Ovary (tissue), 9 donors: Measurements from ENCODE around the gene SCD. TPM values are rescaled to one million over a fixed set of nuclear protein-coding genes. Genes with fewer than 3 reads are reported as not detected.

Experiments
- DNase-seq, 5 donors: peaks; one replicate each; pipeline ENCODE4 v3.0.0-alpha.2; 2019 to 2020
- H3K27ac ChIP-seq, 2 donors: fragments of 200-600 bp; one replicate each; pipeline versions ENCODE4 v1.5.1 to v1.8.0; 2019 to 2022
- H3K27me3 ChIP-seq: fragments of 200-600 bp; one replicate; pipeline ENCODE4 v1.8.0; 2022
- H3K36me3 ChIP-seq: fragments of 200-600 bp; sonication (generic); one replicate; pipeline ENCODE4 v1.5.1; 2019
- H3K4me1 ChIP-seq: one replicate; pipeline ENCODE4 v1.8.1; 2013; ENCODE audit warnings: mild to moderate bottlenecking, moderate library complexity; ENCODE audit not compliant: insufficient read depth
- H3K4me3 ChIP-seq: fragments of 200-600 bp; sonication (generic); one replicate; pipeline ENCODE4 v1.5.1; 2017
- H3K9me3 ChIP-seq, 2 donors: fragments of 200-600 bp in 1 of 2; sonication (generic) in 1 of 2; one replicate each; pipeline versions ENCODE4 v1.5.1 to v1.8.1; 2013 to 2019; ENCODE audit warnings: mild to moderate bottlenecking in 1 of 2, moderate library complexity in 1 of 2
- CTCF ChIP-seq, 3 donors: fragments of 450-650 bp in 2 of 3; fragments of 200-600 bp in 1 of 3; IDR thresholded peaks; one replicate each; pipeline versions ENCODE4 v1.5.1 to v1.8.0; 2016 to 2022; ENCODE audit warnings: antibody characterized with exemption in 3 of 3, mild to moderate bottlenecking in 1 of 3
- EP300 ChIP-seq: sonication (generic); formaldehyde crosslinking; IDR thresholded peaks from one replicate; pipeline ENCODE4 v1.6.1; 2017; ENCODE audit warnings: antibody characterized with exemption
- POLR2A ChIP-seq: fragments of 450-650 bp; IDR thresholded peaks from one replicate; pipeline ENCODE4 v1.6.1; 2017; ENCODE audit warnings: antibody characterized with exemption, mild to moderate bottlenecking, moderate library complexity
- WGBS, 3 donors: extraction: QIAGEN DNeasy Blood & Tissue Kit in 1 of 3; methylation state at CpG; one replicate each; pipeline versions ENCODE4 v1.1.5 to v1.1.7; 2013 to 2017; 5-methylcytosine and 5-hydroxymethylcytosine counted together
- intact Hi-C, 4 donors: fragments of 100-400 bp; cut with DNase I; formaldehyde crosslinking; loops; one replicate each; pipeline versions ENCODE4 v1.11.0 to v1.15.1; 2022 to 2023
- polyA plus RNA-seq, 2 donors: library from polyadenylated mRNA; stranded (reverse); fragments of 200-250 nt in 1 of 2; fragments of 350-450 nt in 1 of 2; fragmentation: Illumina TruSeq in 1 of 2; extraction: RNeasy Lipid Tissue Mini Kit (QIAGEN cat#74804) in 1 of 2; gene quantifications; one replicate each; pipeline ENCODE4 v1.2.3, GENCODE V29; 2013 to 2014
- total RNA-seq, 7 donors: library from RNA; depleted of rRNA in 2 of 7; stranded (reverse); fragments of >200 nt in 2 of 7; fragmentation: NEBNext Ultra II Directional in 3 of 7; extraction: Animal tissue kit (Norgen Biotek cat#: 25700) in 3 of 7; gene quantifications; one replicate each; pipeline versions ENCODE4 v1.1.0 to v1.2.4, GENCODE V29; 2016 to 2023
- donor health status: DM: no; HTN: no; CAD: no; lungs with moderate emphysema.
- donor health status: DM: no; HTN: no; CAD: no.
- donor health status: Bipolar disorder and iron deficiency.
- donor health status: DM: yes; HTN: yes; CAD: no.
- donor health status: DM: no; HTN: no; CAD: no.
- donor health status: DM: yes; HTN: yes; CAD: no.

Gene SCD
- total and polyA plus RNA-seq, 9 donors, result 21.1 to 302 (median 72.7) TPM

GRCh38 chr10:100328198-100328597 is 18.8 kb upstream of the SCD start:
- intact Hi-C loops, result no loop called here
- no peak overlapping the region for H3K4me3 ChIP-seq
- no peak for DNase-seq
- no peaks in the 10 kb centered on the region for H3K4me1 ChIP-seq
- H3K27ac ChIP-seq, result no peak overlapping the region
- no peaks in the 10 kb centered on the region for H3K27me3 ChIP-seq
- TF ChIP-seq POLR2A, result no peak
- no peak for TF ChIP-seq EP300
- TF ChIP-seq CTCF (IDR thresholded peaks at IDR 0.05), result no peak
- H3K36me3 ChIP-seq, result no peaks in the 10 kb centered on the region
- no peaks in the 10 kb centered on the region for H3K9me3 ChIP-seq
- 50 to 60% (median 52%) methylated on average over 5 of the region's 5 CpGs for WGBS, 3 donors

DNA sequence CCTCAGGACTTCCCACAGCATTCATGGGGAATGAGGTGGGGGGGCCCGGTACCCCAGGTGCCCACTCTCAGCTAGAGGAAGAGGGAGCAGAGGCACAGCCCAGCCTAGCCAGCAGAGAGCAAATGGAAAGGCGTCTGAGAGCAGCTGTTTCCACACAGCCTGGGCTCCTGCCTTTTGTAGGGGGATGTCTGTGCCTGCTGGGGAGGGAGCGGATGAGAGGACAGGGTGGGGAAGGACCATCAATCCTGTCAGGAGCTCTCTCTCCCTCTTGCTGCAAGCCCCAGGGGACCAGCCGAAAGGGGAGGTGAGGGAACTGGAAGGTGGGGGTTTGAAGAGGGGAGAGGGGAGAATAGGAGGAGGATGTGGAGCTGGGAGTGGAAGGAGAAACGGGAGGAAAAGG is 17.0 kb upstream of the SCD start, which contains the start of gene PKD2L1:
PKD2L1 (minus strand) TSS at position 150 of the 400 bp plus-strand sequence; CDS start at position 25, 125 bp downstream.
- no peak for DNase-seq
- H3K9me3 ChIP-seq, result no peaks in the 10 kb centered on the region
- no peaks in the 10 kb centered on the region for H3K36me3 ChIP-seq
- H3K4me1 ChIP-seq, result no peaks in the 10 kb centered on the region
- TF ChIP-seq EP300, result no peak
- TF ChIP-seq CTCF (IDR thresholded peaks at IDR 0.05), result no peak
- H3K27me3 ChIP-seq, result no peaks in the 10 kb centered on the region
- intact Hi-C loops, result loop anchor here in 1 of 4 donors (10.0 kb wide), 2 partner anchors 185 to 545 kb away; partner anchors contain the start of gene SEC31B
- no peak within 1 kb of the TSS for H3K4me3 ChIP-seq
- WGBS, 3 donors, result 12 to 25% (median 19%) methylated on average over 5 of the region's 5 CpGs
- H3K27ac ChIP-seq, result no peak within 1 kb of the TSS

DNA sequence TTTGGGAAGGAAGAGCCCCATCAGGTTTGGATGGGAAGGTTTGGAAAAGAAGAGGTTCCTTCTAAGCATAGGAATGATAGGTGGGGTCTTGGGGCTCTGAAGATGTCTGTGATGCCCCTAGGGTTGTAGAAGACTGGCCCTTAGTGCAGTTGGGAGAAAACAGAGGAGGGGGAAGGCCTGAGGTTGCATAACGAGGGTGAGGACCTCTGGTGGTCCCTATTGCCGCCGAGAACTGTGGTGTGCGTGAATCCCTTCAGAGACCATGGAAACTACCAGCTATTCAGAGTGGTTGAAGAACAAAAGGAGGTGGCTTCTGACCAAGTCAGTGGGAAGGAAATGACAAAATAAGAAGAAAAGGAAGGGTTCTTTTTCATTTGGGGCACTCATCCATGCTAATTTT is 13.9 kb upstream of the SCD start:
- WGBS, 3 donors, result 52 to 57% (median 53%) methylated on average over 4 of the region's 4 CpGs
- H3K4me1 ChIP-seq, result no peaks in the 10 kb centered on the region
- H3K4me3 ChIP-seq, result no peak overlapping the region
- no peak overlapping the region for H3K27ac ChIP-seq
- no peaks in the 10 kb centered on the region for H3K9me3 ChIP-seq
- no peaks in the 10 kb centered on the region for H3K27me3 ChIP-seq
- TF ChIP-seq CTCF (IDR thresholded peaks at IDR 0.05) (no peak), EP300 (no peak), POLR2A (no peak)
- no peak for DNase-seq
- intact Hi-C loops, result loop anchor here in 1 of 4 donors (10.0 kb wide), 2 partner anchors 182 to 542 kb away; partner anchors contain the start of gene SEC31B
- no peaks in the 10 kb centered on the region for H3K36me3 ChIP-seq

DNA sequence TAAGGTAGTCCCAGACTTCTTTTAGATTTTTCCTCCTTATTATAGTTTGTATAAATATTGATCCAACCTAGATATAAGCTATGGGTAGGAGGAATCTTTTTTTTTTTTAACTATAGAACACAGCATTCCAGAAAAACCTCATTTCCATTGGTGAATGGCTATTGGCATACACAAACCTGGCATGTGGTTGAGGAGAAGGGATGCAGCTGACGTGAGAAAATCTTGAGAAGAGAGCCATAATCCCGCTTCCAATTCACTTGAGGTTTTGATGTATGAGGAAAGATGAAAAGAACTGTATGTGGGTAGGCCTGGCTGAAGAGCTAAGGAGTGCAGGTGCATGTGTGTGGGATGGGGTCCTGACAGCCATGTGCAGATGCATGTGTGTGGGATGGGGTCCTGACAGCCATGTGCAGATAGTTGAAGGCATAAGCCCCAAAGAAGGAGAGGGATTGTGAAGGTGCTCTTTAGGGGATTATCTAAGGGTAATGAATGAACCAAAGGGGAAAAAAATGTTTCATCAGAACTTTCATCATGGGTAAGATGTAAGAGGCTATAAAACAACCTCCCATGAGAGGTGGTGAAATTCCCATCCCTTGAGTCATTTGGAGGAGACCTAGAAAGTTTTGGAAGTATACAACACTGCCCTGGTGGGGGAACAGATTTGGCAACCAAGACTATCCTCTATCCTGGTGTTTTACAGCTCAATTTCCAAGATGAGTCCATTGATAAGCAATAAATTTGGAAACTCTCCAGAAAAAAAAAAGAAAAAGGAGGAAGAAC is 13.2 kb upstream of the SCD start:
- intact Hi-C loops, result loop anchor here in 1 of 4 donors (10.0 kb wide), 2 partner anchors 181 to 541 kb away; partner anchors contain the start of gene SEC31B
- H3K27me3 ChIP-seq, result no peaks in the 10 kb centered on the region
- H3K27ac ChIP-seq, result no peak overlapping the region
- no peak for DNase-seq
- H3K36me3 ChIP-seq, result no peaks in the 10 kb centered on the region
- H3K4me3 ChIP-seq, result no peak overlapping the region
- H3K9me3 ChIP-seq, result no peaks in the 10 kb centered on the region
- TF ChIP-seq EP300 (no peak), CTCF (IDR thresholded peaks at IDR 0.05) (no peak), POLR2A (no peak)
- 44 to 65% (median 47%) methylated on average over 2 of the region's 2 CpGs for WGBS, 3 donors
- H3K4me1 ChIP-seq, result no peaks in the 10 kb centered on the region
